GM23248 (cell line): Measurements from ENCODE around the gene IQCB1. TPM values are rescaled to one million over a fixed set of nuclear protein-coding genes. Genes with fewer than 3 reads are reported as not detected.
"Not testable (repeated sequence)": the region's sequence is repeated elsewhere in the genome, so short reads cannot be mapped to it uniquely, and the experiment has no call there.

Experiments used
- DNase-seq: peaks from one replicate; pipeline ENCODE4 v3.0.0-alpha.2; 2015
- H2AFZ ChIP-seq: fragments of 200-600 bp; sonication (generic); 2 replicates; pipeline ENCODE4 v1.6.1; 2016; ENCODE audit warnings: antibody characterized with exemption
- H3F3A ChIP-seq: fragments of 200-600 bp; sonication (generic); 2 replicates; pipeline ENCODE4 v1.6.1; 2016; ENCODE audit warnings: mild to moderate bottlenecking, antibody characterized with exemption, mixed run types; ENCODE audit not compliant: insufficient read depth
- H3K27ac ChIP-seq: fragments of 200-600 bp; sonication (generic); 2 replicates; pipeline ENCODE4 v1.5.1; 2016; ENCODE audit warnings: mild to moderate bottlenecking
- H3K27me3 ChIP-seq: fragments of 200-600 bp; sonication (generic); replicated peaks from 2 replicates; pipeline ENCODE4 v1.6.1; 2016; ENCODE audit warnings: mild to moderate bottlenecking; ENCODE audit not compliant: insufficient read depth
- H3K36me3 ChIP-seq: fragments of 200-600 bp; sonication (generic); 2 replicates; pipeline ENCODE4 v1.6.1; 2016; ENCODE audit warnings: low read depth, mild to moderate bottlenecking
- H3K4me1 ChIP-seq: fragments of 200-600 bp; sonication (generic); 2 replicates; pipeline ENCODE4 v1.6.1; 2016; ENCODE audit warnings: mild to moderate bottlenecking; ENCODE audit not compliant: insufficient read depth
- H3K4me2 ChIP-seq: fragments of 200-600 bp; sonication (generic); one replicate; pipeline ENCODE4 v1.6.1; 2016; ENCODE audit warnings: mild to moderate bottlenecking; ENCODE audit not compliant: unreplicated experiment
- H3K4me3 ChIP-seq: fragments of 200-600 bp; sonication (generic); 2 replicates; pipeline ENCODE4 v1.5.1; 2016; ENCODE audit warnings: mild to moderate bottlenecking
- H3K79me2 ChIP-seq: fragments of 200-600 bp; sonication (generic); 2 replicates; pipeline ENCODE4 v1.6.1; 2016; ENCODE audit warnings: mild to moderate bottlenecking; ENCODE audit not compliant: insufficient read depth
- H3K9ac ChIP-seq: fragments of 200-600 bp; sonication (generic); 2 replicates; pipeline ENCODE4 v1.6.1; 2016; ENCODE audit warnings: mild to moderate bottlenecking
- H3K9me2 ChIP-seq: fragments of 200-600 bp; sonication (generic); 2 replicates; pipeline ENCODE4 v1.6.1; 2016; ENCODE audit warnings: mixed run types, mild to moderate bottlenecking, moderate library complexity; ENCODE audit not compliant: insufficient read depth
- H3K9me3 ChIP-seq: fragments of 200-600 bp; sonication (generic); one replicate; pipeline ENCODE4 v1.6.1; 2017; ENCODE audit warnings: low read depth
- H4K20me1 ChIP-seq: fragments of 200-600 bp; sonication (generic); 2 replicates; pipeline ENCODE4 v1.6.0; 2016; ENCODE audit not compliant: insufficient read depth
- EZH2 ChIP-seq: fragments of 200-600 bp; sonication (generic); IDR thresholded peaks from 2 replicates; pipeline ENCODE4 v1.6.1; 2018; ENCODE audit warnings: antibody characterized with exemption, mild to moderate bottlenecking; ENCODE audit not compliant: insufficient read depth, poor library complexity, severe bottlenecking
- EZH2phosphoT487 ChIP-seq: fragments of 200-600 bp; sonication (generic); IDR thresholded peaks from 2 replicates; pipeline ENCODE4 v1.6.1; 2018; ENCODE audit warnings: antibody characterized with exemption, moderate library complexity, mild to moderate bottlenecking, low read depth; ENCODE audit not compliant: insufficient read depth
- WGBS, 2 experiments: methylation state at CpG; one replicate each; pipeline ENCODE4 v1.1.6; 2015 to 2017; ENCODE audit warnings: low lambda C conversion rate in 2 of 2, low coverage in 1 of 2; ENCODE audit errors: missing lambda C conversion rate in 2 of 2; 5-methylcytosine and 5-hydroxymethylcytosine counted together
- in situ Hi-C: fragments of 300-500 bp; cut with MboI; formaldehyde crosslinking; loops from 2 replicates; pipeline ENCODE4 v1.15.0; 2020
- polyA plus RNA-seq: library from polyadenylated mRNA; unstranded; fragments of >200 nt; fragmentation: Nextera tagmentation; extraction: Ambion mirVana; gene quantifications from 2 replicates; pipeline ENCODE4 v1.2.1, GENCODE V29; 2016
- total RNA-seq: library from RNA; depleted of rRNA; stranded (reverse); fragments of >200 nt; shearing (Covaris generic); gene quantifications from 2 replicates; pipeline ENCODE4 v1.2.3, GENCODE V29; 2014

Gene IQCB1
- total and polyA plus RNA-seq, 2 experiments from 2014 or later = 9.5 to 10.2 TPM

- no peak overlapping the region for H3K4me2 ChIP-seq
- no peak overlapping the region for H3K4me3 ChIP-seq
- H3K9ac ChIP-seq = no peak overlapping the region
- no peak for TF ChIP-seq EZH2phosphoT487
- TF ChIP-seq EZH2 = no peak
- no peak overlapping the region for H2AFZ ChIP-seq
- no peaks in the 10 kb centered on the region for H3K36me3 ChIP-seq
- no peaks in the 10 kb centered on the region for H4K20me1 ChIP-seq
- H3K27ac ChIP-seq = no peak overlapping the region
- H3K4me1 ChIP-seq = no peaks in the 10 kb centered on the region
- peak; percentile 19 for DNase-seq
- no peaks in the 10 kb centered on the region for H3K9me2 ChIP-seq
- H3F3A ChIP-seq = no peaks in the 10 kb centered on the region
- H3K9me3 ChIP-seq = no peaks in the 10 kb centered on the region
- H3K79me2 ChIP-seq = no peaks in the 10 kb centered on the region
- H3K27me3 ChIP-seq = no peaks in the 10 kb centered on the region
- in situ Hi-C loops = no loop called here
These were observed 35.9 kb upstream of the IQCB1 start for GRCh38 chr3:121870717-121871116.

GRCh38 chr3:121869736-121870135, 34.9 kb upstream of the IQCB1 start:
- Histone ChIP-seq H3F3A (no peaks in the 10 kb centered on the region), H3K9me3 (no peaks in the 10 kb centered on the region), H2AFZ (no peak overlapping the region), H3K4me2 (no peak overlapping the region), H3K27ac (no peak overlapping the region), H3K27me3 (no peaks in the 10 kb centered on the region), H3K4me3 (no peak overlapping the region), H3K4me1 (no peaks in the 10 kb centered on the region), H3K79me2 (no peaks in the 10 kb centered on the region), H4K20me1 (no peaks in the 10 kb centered on the region), H3K9ac (no peak overlapping the region), H3K36me3 (no peaks in the 10 kb centered on the region), H3K9me2 (no peaks in the 10 kb centered on the region)
- TF ChIP-seq EZH2 (no peak), EZH2phosphoT487 (no peak)
- DNase-seq = no peak
- in situ Hi-C loops = no loop called here
- WGBS, 2 experiments = 80 to 85% methylated on average over 2 of the region's 2 CpGs

- H3K9me3 ChIP-seq = no peaks in the 10 kb centered on the region
- H2AFZ ChIP-seq = no peak overlapping the region
- no peak overlapping the region for H3K27ac ChIP-seq
- H3K36me3 ChIP-seq = no peaks in the 10 kb centered on the region
- H3K27me3 ChIP-seq = no peaks in the 10 kb centered on the region
- no peaks in the 10 kb centered on the region for H3K79me2 ChIP-seq
- no peaks in the 10 kb centered on the region for H4K20me1 ChIP-seq
- DNase-seq = no peak
- no peak for TF ChIP-seq EZH2phosphoT487
- TF ChIP-seq EZH2 = no peak
- no peaks in the 10 kb centered on the region for H3K4me1 ChIP-seq
- H3K9ac ChIP-seq = no peak overlapping the region
- H3K4me3 ChIP-seq = no peak overlapping the region
- no peaks in the 10 kb centered on the region for H3F3A ChIP-seq
- in situ Hi-C loops = no loop called here
- no peaks in the 10 kb centered on the region for H3K9me2 ChIP-seq
- H3K4me2 ChIP-seq = no peak overlapping the region
These were observed 28.9 kb upstream of the IQCB1 start for GRCh38 chr3:121863801-121864200.

- H3K4me3 ChIP-seq, H3K9ac ChIP-seq, H4K20me1 ChIP-seq, H3K27ac ChIP-seq, H3K4me2 ChIP-seq, H3F3A ChIP-seq, H3K27me3 ChIP-seq, DNase-seq, H3K4me1 ChIP-seq, H3K79me2 ChIP-seq, H3K9me2 ChIP-seq, H2AFZ ChIP-seq, H3K36me3 ChIP-seq, H3K9me3 ChIP-seq, in situ Hi-C loops: not testable (repeated sequence)
- WGBS, 2 experiments = 68 to 72% methylated on average over 8 to 9 of the region's 9 CpGs
These were observed 28.4 kb upstream of the IQCB1 start for GRCh38 chr3:121863247-121863646.

GRCh38 chr3:121857778-121858177, 22.9 kb upstream of the IQCB1 start:
- H2AFZ ChIP-seq, H3K9me3 ChIP-seq, H3F3A ChIP-seq, H3K9ac ChIP-seq, DNase-seq, H3K27ac ChIP-seq, H3K36me3 ChIP-seq, H3K9me2 ChIP-seq, H3K4me1 ChIP-seq, H3K27me3 ChIP-seq, H3K4me3 ChIP-seq, H3K79me2 ChIP-seq, in situ Hi-C loops, H4K20me1 ChIP-seq, H3K4me2 ChIP-seq: not testable (repeated sequence)
- 74 to 75% methylated on average over 5 of the region's 5 CpGs for WGBS, 2 experiments
